ENCODE measurements around the gene FDPS. TPM values are rescaled to one million over a fixed set of nuclear protein-coding genes. Genes with fewer than 3 reads are reported as not detected.

Gene FDPS
- total RNA-seq, 4 donors from 2014 or later: 158 to 220 (median 175) TPM

DNA sequence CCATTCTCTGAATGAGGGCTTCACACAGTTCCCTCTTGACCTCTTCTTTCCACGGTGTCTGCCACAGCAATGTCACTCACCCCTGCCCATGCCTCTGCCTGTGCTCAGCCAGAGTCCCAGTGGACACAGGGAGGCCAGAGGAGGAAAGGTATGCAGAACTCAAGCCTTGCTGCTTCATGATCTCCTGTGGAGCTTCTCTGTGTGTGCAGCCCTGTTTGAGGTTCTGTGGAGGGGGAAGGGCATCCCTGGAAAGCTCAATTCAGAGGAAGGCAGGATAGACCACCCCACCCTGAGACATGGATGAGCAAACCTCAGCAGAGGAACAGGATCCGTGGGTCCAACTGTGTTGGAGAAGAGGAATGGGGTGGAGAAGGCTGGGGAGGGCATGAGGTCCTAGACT, 29.4 kb upstream of the FDPS start:
- no peaks in the 10 kb centered on the region for H3K27me3 ChIP-seq
- DNase-seq: no peak
- H3K4me1 ChIP-seq: peaks cover 0 to 18% (median 2%) of the 10 kb centered on the region in 4 donors
- H3K27ac ChIP-seq: no peak overlapping the region
- TF ChIP-seq, protein P1, sequence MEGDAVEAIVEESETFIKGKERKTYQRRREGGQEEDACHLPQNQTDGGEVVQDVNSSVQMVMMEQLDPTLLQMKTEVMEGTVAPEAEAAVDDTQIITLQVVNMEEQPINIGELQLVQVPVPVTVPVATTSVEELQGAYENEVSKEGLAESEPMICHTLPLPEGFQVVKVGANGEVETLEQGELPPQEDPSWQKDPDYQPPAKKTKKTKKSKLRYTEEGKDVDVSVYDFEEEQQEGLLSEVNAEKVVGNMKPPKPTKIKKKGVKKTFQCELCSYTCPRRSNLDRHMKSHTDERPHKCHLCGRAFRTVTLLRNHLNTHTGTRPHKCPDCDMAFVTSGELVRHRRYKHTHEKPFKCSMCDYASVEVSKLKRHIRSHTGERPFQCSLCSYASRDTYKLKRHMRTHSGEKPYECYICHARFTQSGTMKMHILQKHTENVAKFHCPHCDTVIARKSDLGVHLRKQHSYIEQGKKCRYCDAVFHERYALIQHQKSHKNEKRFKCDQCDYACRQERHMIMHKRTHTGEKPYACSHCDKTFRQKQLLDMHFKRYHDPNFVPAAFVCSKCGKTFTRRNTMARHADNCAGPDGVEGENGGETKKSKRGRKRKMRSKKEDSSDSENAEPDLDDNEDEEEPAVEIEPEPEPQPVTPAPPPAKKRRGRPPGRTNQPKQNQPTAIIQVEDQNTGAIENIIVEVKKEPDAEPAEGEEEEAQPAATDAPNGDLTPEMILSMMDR (IDR thresholded peaks at IDR 0.05): no peak
- TF ChIP-seq POLR2A (IDR thresholded peaks at IDR 0.05): no peak
- no peak overlapping the region for H3K4me3 ChIP-seq
- peaks cover 0 to 4% (median 0%) of the 10 kb centered on the region in 3 donors for H3K36me3 ChIP-seq
- no peaks in the 10 kb centered on the region for H3K9me3 ChIP-seq

DNA sequence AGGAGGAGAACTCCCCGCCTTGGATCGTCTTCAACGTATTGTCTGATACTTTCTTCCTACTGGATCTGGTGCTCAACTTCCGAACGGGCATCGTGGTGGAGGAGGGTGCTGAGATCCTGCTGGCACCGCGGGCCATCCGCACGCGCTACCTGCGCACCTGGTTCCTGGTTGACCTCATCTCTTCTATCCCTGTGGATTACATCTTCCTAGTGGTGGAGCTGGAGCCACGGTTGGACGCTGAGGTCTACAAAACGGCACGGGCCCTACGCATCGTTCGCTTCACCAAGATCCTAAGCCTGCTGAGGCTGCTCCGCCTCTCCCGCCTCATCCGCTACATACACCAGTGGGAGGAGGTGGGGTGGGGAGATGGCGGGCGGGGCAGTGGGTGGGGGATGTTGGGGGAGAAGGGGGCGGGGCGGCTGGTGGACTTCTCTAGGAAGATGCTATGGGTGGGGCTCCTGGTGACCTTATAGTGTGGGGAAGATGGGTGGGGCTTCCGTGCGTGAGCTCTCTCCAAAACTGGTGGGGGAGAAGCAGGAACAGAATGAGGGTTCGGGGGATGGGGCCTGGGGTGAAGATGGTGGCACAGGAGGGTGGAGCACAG, 26.1 kb upstream of the FDPS start:
- Histone ChIP-seq H3K4me3 (no peak overlapping the region), H3K27ac (no peak overlapping the region), H3K9me3 (no peaks in the 10 kb centered on the region), H3K4me1 (peaks cover 0 to 14% (median 2%) of the 10 kb centered on the region in 4 donors), H3K27me3 (no peaks in the 10 kb centered on the region), H3K36me3 (peaks cover 0 to 4% (median 0%) of the 10 kb centered on the region in 3 donors)
- no peak for TF ChIP-seq POLR2A (IDR thresholded peaks at IDR 0.05)
- TF ChIP-seq, protein P1 (IDR thresholded peaks at IDR 0.05): no peak
- no peak for DNase-seq

DNA sequence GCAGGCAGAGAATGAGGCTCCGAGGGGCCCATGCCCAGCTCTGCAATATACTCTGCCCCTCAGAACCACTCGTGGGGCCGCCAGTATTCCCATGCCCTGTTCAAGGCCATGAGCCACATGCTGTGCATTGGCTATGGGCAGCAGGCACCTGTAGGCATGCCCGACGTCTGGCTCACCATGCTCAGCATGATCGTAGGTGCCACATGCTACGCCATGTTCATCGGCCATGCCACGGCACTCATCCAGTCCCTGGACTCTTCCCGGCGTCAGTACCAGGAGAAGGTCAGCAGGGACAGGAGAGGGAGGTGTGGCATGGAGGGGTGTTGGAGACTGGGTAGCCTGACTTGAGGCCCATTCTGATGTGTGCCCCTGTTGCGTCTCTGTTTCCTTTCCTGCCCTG, 24.2 kb upstream of the FDPS start:
- TF ChIP-seq, protein P1 (IDR thresholded peaks at IDR 0.05): no peak
- no peak for TF ChIP-seq POLR2A (IDR thresholded peaks at IDR 0.05)
- Histone ChIP-seq H3K27ac (no peak overlapping the region), H3K27me3 (no peaks in the 10 kb centered on the region), H3K9me3 (no peaks in the 10 kb centered on the region), H3K4me3 (no peak overlapping the region), H3K36me3 (peaks cover 0 to 4% (median 0%) of the 10 kb centered on the region in 3 donors), H3K4me1 (no peaks in the 10 kb centered on the region)
- no peak for DNase-seq

- H3K36me3 ChIP-seq: peaks cover 0 to 4% (median 0%) of the 10 kb centered on the region in 3 donors
- H3K27me3 ChIP-seq: no peaks in the 10 kb centered on the region
- no peak overlapping the region for H3K4me3 ChIP-seq
- no peaks in the 10 kb centered on the region for H3K4me1 ChIP-seq
- TF ChIP-seq, protein P1 (IDR thresholded peaks at IDR 0.05): no peak
- TF ChIP-seq POLR2A (IDR thresholded peaks at IDR 0.05): no peak
- no peak overlapping the region for H3K27ac ChIP-seq
- no peak for DNase-seq
- H3K9me3 ChIP-seq: no peaks in the 10 kb centered on the region
Measured at GRCh38 chr1:155285063-155285462, 23.6 kb upstream of the FDPS start.

GRCh38 chr1:155285631-155286044, 23.0 kb upstream of the FDPS start:
- Histone ChIP-seq H3K9me3 (no peaks in the 10 kb centered on the region), H3K27ac (no peak overlapping the region), H3K4me1 (no peaks in the 10 kb centered on the region), H3K4me3 (no peak overlapping the region), H3K27me3 (no peaks in the 10 kb centered on the region), H3K36me3 (peaks cover 0 to 4% (median 0%) of the 10 kb centered on the region in 3 donors)
- DNase-seq: no peak
- TF ChIP-seq, protein P1 (IDR thresholded peaks at IDR 0.05): no peak
- TF ChIP-seq POLR2A (IDR thresholded peaks at IDR 0.05): no peak

All from Peyer's patch (tissue), 4 donors.